Epithelial cell of prostate (primary cell): ENCODE results near the gene KRT9.
"Not testable (repeated sequence)": the region's sequence is repeated elsewhere in the genome, so short reads cannot be mapped to it uniquely, and the experiment has no call there.

Source experiments
- DNase-seq: peaks from one replicate; pipeline ENCODE4 v3.0.0-alpha.2; 2011; ENCODE audit warnings: low read depth, low spot score
- H3K27ac ChIP-seq: fragments of 450-650 bp; 2 replicates; pipeline ENCODE4 v1.5.1; 2017; ENCODE audit warnings: mild to moderate bottlenecking

Gene KRT9

GRCh38 chr17:41610061-41610517 lies 38.2 kb upstream of the KRT9 start:
- H3K27ac ChIP-seq = peak overlapping the region; percentile 73
- DNase-seq = not testable (repeated sequence)

DNA sequence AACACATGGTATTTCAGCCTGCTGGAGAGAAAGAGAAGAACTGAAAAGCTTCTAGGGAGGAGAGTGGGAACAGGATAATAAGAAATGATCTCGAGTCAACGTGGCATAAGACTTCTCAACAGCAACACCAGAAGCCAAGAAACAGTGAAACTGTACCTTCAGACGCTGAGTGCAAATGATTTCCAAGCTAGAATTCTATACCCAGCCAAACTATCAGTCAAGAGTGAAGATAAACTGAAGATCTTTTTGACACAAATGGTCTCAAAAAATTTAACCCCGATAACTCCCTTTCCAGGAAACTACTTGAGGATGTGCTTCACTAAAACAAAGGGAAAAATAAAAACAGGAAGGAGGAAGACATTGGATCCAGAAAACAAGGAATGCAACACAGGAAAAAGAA lies 35.1 kb upstream of the KRT9 start:
- not testable (repeated sequence) for DNase-seq, H3K27ac ChIP-seq

- no peak for DNase-seq
- H3K27ac ChIP-seq = no peak overlapping the region
Measured at GRCh38 chr17:41602524-41602923, 30.7 kb upstream of the KRT9 start.

GRCh38 chr17:41600318-41600717 lies 28.5 kb upstream of the KRT9 start:
- H3K27ac ChIP-seq = no peak overlapping the region
- no peak for DNase-seq

- no peak for DNase-seq
- no peak overlapping the region for H3K27ac ChIP-seq
Measured at GRCh38 chr17:41599680-41600079, 27.8 kb upstream of the KRT9 start.

DNA sequence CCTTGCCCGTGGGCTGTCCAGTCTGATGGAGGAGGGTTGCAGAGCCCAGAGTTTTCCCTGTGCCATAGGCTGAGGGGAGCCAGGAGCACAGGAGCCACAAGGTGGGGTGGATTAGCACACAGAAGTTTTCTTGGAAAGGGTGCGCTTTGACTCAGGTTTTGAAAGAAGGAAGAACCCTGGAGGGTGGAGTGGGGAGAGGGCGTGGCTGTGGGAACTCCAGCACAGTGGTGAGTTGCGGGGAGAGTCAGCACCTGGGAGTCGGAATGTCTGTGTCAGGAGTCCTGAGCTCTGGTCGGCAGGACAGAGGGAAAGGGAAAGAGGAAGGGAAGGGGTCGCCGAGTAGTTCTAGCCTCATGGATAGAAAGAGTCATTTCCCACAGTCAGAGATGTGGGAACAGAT lies 23.7 kb upstream of the KRT9 start:
- no peak for DNase-seq
- H3K27ac ChIP-seq = peak overlapping the region; percentile 47

DNA sequence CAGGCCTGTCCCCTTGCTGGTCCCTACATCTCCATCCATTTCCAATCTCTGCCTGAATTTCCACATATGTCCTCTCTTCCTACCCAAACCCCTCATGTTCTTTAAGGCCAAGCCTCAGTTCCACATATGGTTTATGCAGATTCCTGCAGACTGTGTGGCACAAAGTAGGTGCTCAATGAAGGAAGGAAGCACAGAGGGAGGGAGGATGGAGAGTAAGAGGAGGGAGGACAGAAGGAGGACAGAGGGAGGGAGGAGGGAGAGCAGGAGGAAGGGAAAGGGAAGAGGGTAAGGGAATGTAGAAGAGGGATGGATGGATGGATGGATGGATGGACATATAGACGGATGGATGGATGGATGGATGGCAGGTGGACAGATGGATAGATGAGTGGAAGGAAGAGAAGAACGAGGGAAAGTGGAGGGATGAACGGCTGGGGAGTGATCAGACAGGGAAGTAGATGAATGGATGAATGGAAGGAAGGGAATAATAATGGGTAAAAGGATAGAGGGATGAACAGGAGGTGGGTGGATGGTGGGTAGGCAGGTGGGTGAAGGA lies 22.6 kb upstream of the KRT9 start:
- no peak overlapping the region for H3K27ac ChIP-seq
- no peak for DNase-seq

DNA sequence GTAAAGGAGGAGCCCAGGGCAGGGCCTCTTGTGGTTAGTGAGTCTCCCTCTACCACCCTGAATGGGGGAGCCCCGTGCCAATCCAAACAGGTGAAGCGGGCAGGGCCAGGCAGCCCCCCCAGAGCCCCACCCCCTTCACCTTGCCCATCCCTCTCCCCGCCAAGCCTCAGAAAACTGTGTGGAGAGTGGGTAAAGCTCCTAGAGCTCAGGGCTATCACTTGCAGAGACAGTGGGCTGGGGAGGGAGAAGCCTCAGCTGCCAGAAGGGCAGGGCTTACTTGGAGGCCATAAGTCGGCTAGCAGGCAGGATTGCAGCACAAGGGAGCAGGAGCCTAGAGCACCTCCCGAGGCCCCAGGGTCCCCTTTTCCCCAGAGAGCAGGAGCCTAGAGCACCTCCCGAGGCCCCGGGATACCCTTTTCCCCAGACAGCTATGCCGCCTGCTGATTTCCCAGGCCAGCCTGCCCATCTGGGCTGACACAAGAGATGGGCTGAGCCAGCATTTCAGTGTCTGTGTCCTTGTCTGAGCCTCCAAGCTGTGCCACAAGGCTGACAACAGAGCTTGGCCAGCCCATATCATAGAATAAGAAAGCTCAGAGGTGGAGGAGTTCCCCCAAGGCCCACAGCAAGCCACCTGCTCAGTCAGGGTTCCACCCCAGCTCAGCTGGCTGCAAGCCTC lies 21.6 kb upstream of the KRT9 start:
- H3K27ac ChIP-seq = no peak overlapping the region
- no peak for DNase-seq

DNA sequence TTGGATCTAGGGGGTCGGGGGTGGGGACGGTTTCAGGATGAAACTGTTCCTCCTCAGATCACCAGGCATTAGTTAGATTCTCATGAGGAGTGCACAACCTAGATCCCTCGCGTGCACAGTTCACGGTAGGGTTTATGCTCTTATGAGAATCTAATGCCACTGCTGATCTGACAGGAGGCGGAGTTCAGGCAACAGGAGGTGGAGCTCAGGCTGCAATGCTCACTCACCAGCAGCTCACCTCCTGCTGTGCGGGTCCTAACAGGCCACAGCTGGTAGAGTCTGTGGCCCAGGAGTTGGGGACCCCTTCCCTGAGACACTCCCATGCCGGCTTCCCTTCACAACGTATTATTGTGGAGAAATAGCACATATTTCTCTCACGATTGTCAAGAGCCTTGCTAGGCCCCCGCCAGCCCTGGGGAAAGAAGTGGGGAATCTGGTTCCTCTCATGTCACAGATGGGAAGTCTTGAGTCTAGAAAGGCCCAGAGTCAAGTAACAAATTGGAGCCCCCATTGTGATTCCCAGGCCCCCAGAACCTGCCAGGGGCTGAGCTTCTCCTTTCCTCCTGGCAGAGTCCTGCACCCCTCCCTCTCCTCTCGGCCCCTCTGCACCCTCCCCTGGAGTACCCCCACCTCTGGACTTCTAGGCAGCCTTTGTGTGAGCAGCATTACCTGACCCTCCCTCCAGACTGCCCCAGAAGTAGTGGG lies 20.9 kb upstream of the KRT9 start:
- DNase-seq = no peak
- no peak overlapping the region for H3K27ac ChIP-seq

DNA sequence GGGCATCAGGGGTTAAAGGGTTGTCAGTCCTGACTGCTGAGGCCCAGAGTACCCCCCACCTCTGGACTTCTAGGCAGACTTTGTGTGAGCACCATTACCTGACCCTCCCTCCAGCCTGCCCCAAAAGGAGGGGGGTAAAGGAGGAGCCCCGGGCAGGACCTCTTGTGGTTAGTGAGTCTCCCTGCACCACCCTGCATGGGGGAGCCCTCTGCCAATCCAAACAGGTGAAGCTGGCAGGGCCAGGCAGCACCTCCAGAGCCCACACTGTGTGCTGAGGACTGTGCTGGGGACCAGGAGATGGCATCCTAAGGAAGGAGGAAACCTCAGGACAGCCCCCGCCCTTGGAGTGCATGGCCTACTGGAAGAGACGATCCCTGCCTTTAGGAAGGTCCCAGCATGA lies 17.4 kb upstream of the KRT9 start:
- DNase-seq = no peak
- no peak overlapping the region for H3K27ac ChIP-seq

GRCh38 chr17:41588126-41588810 lies 16.4 kb upstream of the KRT9 start:
- peak; percentile 33 for DNase-seq
- H3K27ac ChIP-seq = peak overlapping the region; percentile 98

DNA sequence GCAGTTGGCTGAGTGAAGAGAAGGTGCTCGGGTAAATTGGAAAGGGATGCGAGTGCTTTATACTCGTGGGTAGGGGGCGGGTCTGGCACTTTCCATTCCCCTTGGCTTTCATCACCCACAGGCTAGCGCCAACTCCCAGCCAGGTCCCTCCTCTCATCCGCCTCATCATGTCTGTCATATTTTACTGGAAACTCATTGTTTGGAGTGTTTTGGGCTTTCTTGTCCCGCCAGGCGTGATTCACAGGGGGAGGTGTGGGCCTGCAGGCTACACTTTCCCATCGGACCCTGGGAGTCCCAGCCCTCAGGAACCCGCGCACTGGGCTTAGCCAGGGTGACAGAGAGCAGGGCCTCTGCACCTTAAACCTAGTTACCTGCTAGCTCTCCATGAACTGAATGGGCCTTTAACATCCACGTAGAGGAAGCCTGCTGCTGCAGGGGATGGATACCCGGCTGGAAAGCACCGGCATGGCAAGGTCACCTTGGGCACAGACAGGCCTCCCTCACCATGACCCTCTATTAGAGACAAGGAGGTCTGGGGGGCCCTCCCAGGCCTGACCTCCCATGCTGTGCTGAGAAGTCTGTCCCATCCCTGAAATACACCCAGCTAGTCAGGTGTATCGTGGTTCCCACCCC lies 15.1 kb upstream of the KRT9 start, which contains the start of gene KRT14:
TSS of gene KRT14 (minus strand) at position 33 of the 633 bp plus-strand sequence. CDS start 61 bp downstream, outside the sequence.
- DNase-seq = peak; percentile 69
- peak within 1 kb of the TSS; percentile 98 for H3K27ac ChIP-seq

- H3K27ac ChIP-seq = peak overlapping the region; percentile 98
Measured at GRCh38 chr17:41585301-41586056, 13.6 kb upstream of the KRT9 start.

GRCh38 chr17:41584331-41584927 lies 12.6 kb upstream of the KRT9 start:
- peak overlapping the region; percentile 98 for H3K27ac ChIP-seq
- DNase-seq = not testable (repeated sequence)

More at GRCh38 chr17:41585301-41586056, 13.6 kb upstream of the KRT9 start:
- no peak for DNase-seq

DNA sequence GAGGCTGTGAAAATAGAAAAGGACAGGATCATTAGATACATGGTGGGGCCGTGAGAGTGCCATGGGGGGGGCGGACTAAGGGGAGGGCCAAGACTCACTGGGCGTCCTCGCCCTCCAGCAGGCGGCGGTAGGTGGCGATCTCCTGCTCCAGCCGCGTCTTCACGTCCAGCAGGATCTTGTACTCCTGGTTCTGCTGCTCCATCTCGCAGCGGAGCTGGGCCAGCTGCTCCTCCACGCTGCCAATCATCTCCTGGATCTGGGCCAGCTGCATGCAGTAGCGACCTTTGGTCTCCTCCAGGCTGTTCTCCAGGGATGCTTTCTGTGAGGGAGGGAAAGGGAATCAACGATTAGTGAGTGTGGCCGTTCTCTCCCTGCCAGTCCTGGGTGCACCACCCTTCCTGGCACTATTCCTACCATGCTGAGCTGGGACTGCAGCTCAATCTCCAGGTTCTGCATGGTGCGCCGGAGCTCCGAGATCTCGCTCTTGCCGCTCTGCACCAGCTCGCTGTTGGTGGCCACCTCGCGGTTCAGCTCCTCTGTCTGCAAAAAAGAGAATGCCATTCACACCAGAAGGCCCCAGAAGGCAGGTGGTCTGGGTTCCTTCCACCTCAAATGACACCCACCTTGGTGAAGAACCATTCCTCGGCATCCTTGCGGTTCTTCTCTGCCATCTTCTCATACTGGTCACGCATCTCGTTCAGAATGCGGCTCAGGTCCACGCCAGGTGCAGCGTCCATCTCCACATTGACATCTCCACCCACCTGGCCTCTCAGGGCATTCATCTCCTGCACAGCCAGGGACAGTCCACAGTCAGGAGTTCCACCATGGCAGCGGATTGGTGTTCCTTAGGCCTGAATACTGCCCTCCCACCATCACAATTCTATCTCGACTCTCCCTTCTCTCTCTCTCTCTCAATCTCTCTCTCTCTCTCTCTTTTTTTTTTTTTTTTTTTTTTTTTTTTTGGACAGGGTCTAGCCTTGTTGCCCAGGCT lies 11.6 kb upstream of the KRT9 start:
- H3K27ac ChIP-seq = peak overlapping the region; percentile 98

GRCh38 chr17:41582061-41582968 lies 10.5 kb upstream of the KRT9 start:
- H3K27ac ChIP-seq = peak overlapping the region; percentile 98
- DNase-seq = peak; percentile 22

More for the DNA sequence above, 11.6 kb upstream of the KRT9 start:
- DNase-seq = peak; percentile 27
